Measurements from ENCODE around the gene SLC38A1. TPM values are rescaled to one million over a fixed set of nuclear protein-coding genes. Genes with fewer than 3 reads are reported as not detected.

SLC38A1 gene
- polyA plus RNA-seq, 1 experiment: 136 TPM

- CTCF ChIA-PET: interaction anchor here (0.5 to 1.2 kb wide), 2 partner anchors 11 to 36 kb away, joined by 4 to 9 read pairs; no protein-coding TSS in a partner anchor
- H3K4me3 ChIP-seq (ENCODE audit: low read depth, low read length): no peak overlapping the region
Observed at GRCh38 chr12:46160981-46161690, 107.7 kb downstream of the SLC38A1 start.

GRCh38 chr12:46160101-46160980, 108.5 kb downstream of the SLC38A1 start:
- CTCF ChIA-PET: interaction anchor here (0.5 to 1.2 kb wide), 2 partner anchors 10 to 35 kb away, joined by 4 to 9 read pairs; no protein-coding TSS in a partner anchor
- no peaks in the 10 kb centered on the region for H3K27me3 ChIP-seq (ENCODE audit: control insufficient read depth, insufficient read depth, low read length)
- DNase-seq (ENCODE audit: low read depth, low spot score): no peak
- no peaks in the 10 kb centered on the region for H3K9me3 ChIP-seq (ENCODE audit: control insufficient read depth, insufficient read depth, low read length)
- POLR2A ChIA-PET: no interaction called here
- TF ChIP-seq CTCF (IDR thresholded peaks at IDR 0.05; ENCODE audit: low read depth, low read length): no peak
- no peak overlapping the region for H3K27ac ChIP-seq (ENCODE audit: low read depth, low read length)
- no peak overlapping the region for H3K4me3 ChIP-seq (ENCODE audit: low read depth, low read length)

More at GRCh38 chr12:46160981-46161690, 107.7 kb downstream of the SLC38A1 start:
- TF ChIP-seq CTCF (IDR thresholded peaks at IDR 0.05; ENCODE audit: low read depth, low read length): no peak
- no peaks in the 10 kb centered on the region for H3K9me3 ChIP-seq (ENCODE audit: control insufficient read depth, insufficient read depth, low read length)
- H3K27ac ChIP-seq (ENCODE audit: low read depth, low read length): no peak overlapping the region
- POLR2A ChIA-PET: no interaction called here
- no peak for DNase-seq (ENCODE audit: low read depth, low spot score)
- no peaks in the 10 kb centered on the region for H3K27me3 ChIP-seq (ENCODE audit: control insufficient read depth, insufficient read depth, low read length)

- H3K27ac ChIP-seq (ENCODE audit: low read depth, low read length): no peak overlapping the region
- H3K9me3 ChIP-seq (ENCODE audit: control insufficient read depth, insufficient read depth, low read length): no peaks in the 10 kb centered on the region
- ChIA-PET CTCF (interaction anchor here (0.7 to 1.4 kb wide), 6 partner anchors 34 to 862 kb away, joined by 3 to 9 read pairs (median 4); no protein-coding TSS in a partner anchor), POLR2A (no interaction called here)
- no peak for DNase-seq (ENCODE audit: low read depth, low spot score)
- H3K27me3 ChIP-seq (ENCODE audit: control insufficient read depth, insufficient read depth, low read length): no peaks in the 10 kb centered on the region
- TF ChIP-seq CTCF (IDR thresholded peaks at IDR 0.05; ENCODE audit: low read depth, low read length): no peak
- H3K4me3 ChIP-seq (ENCODE audit: low read depth, low read length): no peak overlapping the region
Observed at GRCh38 chr12:46159309-46159901, 109.4 kb downstream of the SLC38A1 start.

- no peaks in the 10 kb centered on the region for H3K27me3 ChIP-seq (ENCODE audit: control insufficient read depth, insufficient read depth, low read length)
- DNase-seq (ENCODE audit: low read depth, low spot score): no peak
- ChIA-PET CTCF (interaction anchor here (0.8 to 1.4 kb wide), 3 partner anchors 33 to 863 kb away, joined by 3 to 5 read pairs (median 4); no protein-coding TSS in a partner anchor), POLR2A (no interaction called here)
- no peaks in the 10 kb centered on the region for H3K9me3 ChIP-seq (ENCODE audit: control insufficient read depth, insufficient read depth, low read length)
- no peak overlapping the region for H3K27ac ChIP-seq (ENCODE audit: low read depth, low read length)
- no peak for TF ChIP-seq CTCF (IDR thresholded peaks at IDR 0.05; ENCODE audit: low read depth, low read length)
- no peak overlapping the region for H3K4me3 ChIP-seq (ENCODE audit: low read depth, low read length)
Observed at GRCh38 chr12:46158501-46158900, 110.3 kb downstream of the SLC38A1 start.
